Muscle of arm (tissue), 12 donors: Measurements from ENCODE around the gene NMRK2. TPM values are rescaled to one million over a fixed set of nuclear protein-coding genes. Genes with fewer than 3 reads are reported as not detected.
A peak's percentile ranks its signal among the peaks of the same experiment; 100 is the strongest.
"Not testable (repeated sequence)": the region's sequence is repeated elsewhere in the genome, so short reads cannot be mapped to it uniquely, and the experiment has no call there.

Experiments used
- DNase-seq: peaks from one replicate; pipeline ENCODE4 v3.0.0-alpha.2; 2013
- polyA plus RNA-seq, 12 donors: library from polyadenylated mRNA; unstranded; fragments of 120-200 nt; gene quantifications; one replicate each; pipeline ENCODE4 v1.2.1, GENCODE V29; 2013; ENCODE audit not compliant: insufficient read length in 12 of 12

NMRK2 gene
- polyA plus RNA-seq, 12 donors: 89.1 to 304 (median 222) TPM; not detected in 1

- no peak for DNase-seq
Measured at GRCh38 chr19:3963458-3964255, 30.8 kb downstream of the NMRK2 start.

- DNase-seq: no peak
Measured at GRCh38 chr19:3964256-3965194, 31.7 kb downstream of the NMRK2 start.

GRCh38 chr19:3966051-3967017 is 33.5 kb downstream of the NMRK2 start:
- no peak for DNase-seq

- not testable (repeated sequence) for DNase-seq
Measured at GRCh38 chr19:3967983-3968382, 35.1 kb downstream of the NMRK2 start.

GRCh38 chr19:3968556-3969434 is 35.9 kb downstream of the NMRK2 start:
- DNase-seq: peak; percentile 86

- DNase-seq: no peak
Measured at GRCh38 chr19:3969435-3970312, 36.8 kb downstream of the NMRK2 start.

- no peak for DNase-seq
Measured at GRCh38 chr19:3970313-3970807, 37.5 kb downstream of the NMRK2 start.

- peak; percentile 97 for DNase-seq
Measured at GRCh38 chr19:3970808-3971598, 38.1 kb downstream of the NMRK2 start, which contains the start of gene DAPK3. Gene DAPK3, minus strand, starts transcription at chr19:3971099. Its CDS starts 1,364 bp downstream, at chr19:3969735.

- DNase-seq: no peak
Measured at GRCh38 chr19:3975144-3975543, 42.3 kb downstream of the NMRK2 start.

GRCh38 chr19:3975637-3976087 is 42.8 kb downstream of the NMRK2 start:
- DNase-seq: no peak

GRCh38 chr19:3976495-3977241 is 43.8 kb downstream of the NMRK2 start:
- no peak for DNase-seq

GRCh38 chr19:3977242-3978143 is 44.6 kb downstream of the NMRK2 start:
- no peak for DNase-seq

GRCh38 chr19:3978145-3978544 is 45.3 kb downstream of the NMRK2 start:
- no peak for DNase-seq

GRCh38 chr19:3979289-3979673 is 46.4 kb downstream of the NMRK2 start:
- no peak for DNase-seq

- no peak for DNase-seq
Measured at GRCh38 chr19:3979674-3980352, 46.9 kb downstream of the NMRK2 start.
